ENCODE data around the gene ADAT2. TPM values are rescaled to one million over a fixed set of nuclear protein-coding genes. Genes with fewer than 3 reads are reported as not detected.
A peak's percentile ranks its signal among the peaks of the same experiment; 100 is the strongest.

ADAT2 gene
- total and polyA plus RNA-seq, 10 of the 15 experiments (the other 5 are each of a cell fraction or from before 2014, with no cell fraction given), result 7.8 to 38.6 (median 17.3) TPM

DNA sequence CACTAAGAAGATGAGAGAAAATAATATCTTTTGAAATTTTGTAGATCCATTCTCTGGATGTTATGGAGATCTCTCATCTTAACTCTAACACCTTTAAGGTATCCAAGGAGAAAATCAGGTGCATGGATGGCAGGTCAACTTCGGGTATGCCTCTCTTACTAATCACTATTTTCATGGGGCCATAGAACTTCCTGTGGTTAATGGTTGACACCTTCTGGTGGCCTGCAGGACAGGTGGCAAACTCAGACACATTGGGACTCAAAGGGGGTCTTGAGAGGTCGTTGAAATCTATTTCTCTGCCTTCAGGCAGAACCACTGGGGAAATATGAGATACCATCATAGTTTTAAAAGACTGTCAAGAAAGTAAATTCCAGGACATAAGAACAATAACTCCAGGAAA is 76.5 kb downstream of the ADAT2 start:
- no peaks in the 10 kb centered on the region for H4K20me1 ChIP-seq (ENCODE audit: control insufficient read depth, insufficient read depth)
- POLR2A ChIA-PET, result no interaction called here
- peaks cover 20% of the 10 kb centered on the region; the same call in 1 of the 2 replicates for H3K4me1 ChIP-seq (ENCODE audit: control insufficient read depth, insufficient read depth, low read length)
- SMC1A ChIA-PET (ENCODE audit: uncharacterized antibody, unreplicated experiment), result interaction anchor here (0.7 kb wide), 1 partner anchor 192 kb away, joined by 3 read pairs; no protein-coding TSS in a partner anchor
- CTCF ChIA-PET, result interaction anchor here (0.7 to 1.8 kb wide), 8 partner anchors 11 to 932 kb away, joined by 3 to 6 read pairs (median 4); no protein-coding TSS in a partner anchor
- H3K4me2 ChIP-seq (ENCODE audit: control insufficient read depth, insufficient read depth), result peak overlapping the region; percentile 44
- no TSS peak for BruUV-seq (replicated peaks)
- H3K9me3 ChIP-seq (replicated peaks; ENCODE audit: control insufficient read depth, insufficient read depth, low read length), result peaks cover 7% of the 10 kb centered on the region; the same call in 2 of the 3 replicates
- H3K36me3 ChIP-seq (ENCODE audit: control insufficient read depth in 2 of 2, insufficient read depth in 2 of 2, low read length in 1 of 2), result no peaks in the 10 kb centered on the region
- H3K27me3 ChIP-seq (replicated peaks in 1 of 2; ENCODE audit: control insufficient read depth in 2 of 2, insufficient read depth in 2 of 2, low read length in 1 of 2), result no peaks in the 10 kb centered on the region
- DNase-seq (ENCODE audit: low read depth, low spot score) (no peak), ATAC-seq (peak; percentile 68), FAIRE-seq (no peak)
- H2AFZ ChIP-seq (ENCODE audit: control insufficient read depth, low read depth, low read length), result no peak overlapping the region; the same call in 1 of the 2 replicates
- H3K4me3 ChIP-seq, result no peak overlapping the region
- 18% methylated on average over 2 of the region's 2 CpGs for WGBS (ENCODE audit: insufficient coverage, insufficient replicate concordance, low lambda C conversion rate, missing lambda C conversion rate)
- in situ Hi-C loops (cut with MboI), result no loop called here
- intact Hi-C loops (cut with micrococcal nuclease; ENCODE audit: unreplicated experiment), result no loop called here
- RAD21 ChIA-PET (ENCODE audit: unreplicated experiment), result interaction anchor here (0.7 to 1.2 kb wide), 3 partner anchors 28 to 899 kb away, joined by 3 read pairs; no protein-coding TSS in a partner anchor
- H3K79me2 ChIP-seq (ENCODE audit: control insufficient read depth, insufficient read depth, low read length), result no peaks in the 10 kb centered on the region
- no peak overlapping the region for H3K9ac ChIP-seq (ENCODE audit: control insufficient read depth, insufficient read depth, low read length)
- H3K27ac ChIP-seq (ENCODE audit: control insufficient read depth, insufficient read depth), result no peak overlapping the region
- TF ChIP-seq, protein P1, sequence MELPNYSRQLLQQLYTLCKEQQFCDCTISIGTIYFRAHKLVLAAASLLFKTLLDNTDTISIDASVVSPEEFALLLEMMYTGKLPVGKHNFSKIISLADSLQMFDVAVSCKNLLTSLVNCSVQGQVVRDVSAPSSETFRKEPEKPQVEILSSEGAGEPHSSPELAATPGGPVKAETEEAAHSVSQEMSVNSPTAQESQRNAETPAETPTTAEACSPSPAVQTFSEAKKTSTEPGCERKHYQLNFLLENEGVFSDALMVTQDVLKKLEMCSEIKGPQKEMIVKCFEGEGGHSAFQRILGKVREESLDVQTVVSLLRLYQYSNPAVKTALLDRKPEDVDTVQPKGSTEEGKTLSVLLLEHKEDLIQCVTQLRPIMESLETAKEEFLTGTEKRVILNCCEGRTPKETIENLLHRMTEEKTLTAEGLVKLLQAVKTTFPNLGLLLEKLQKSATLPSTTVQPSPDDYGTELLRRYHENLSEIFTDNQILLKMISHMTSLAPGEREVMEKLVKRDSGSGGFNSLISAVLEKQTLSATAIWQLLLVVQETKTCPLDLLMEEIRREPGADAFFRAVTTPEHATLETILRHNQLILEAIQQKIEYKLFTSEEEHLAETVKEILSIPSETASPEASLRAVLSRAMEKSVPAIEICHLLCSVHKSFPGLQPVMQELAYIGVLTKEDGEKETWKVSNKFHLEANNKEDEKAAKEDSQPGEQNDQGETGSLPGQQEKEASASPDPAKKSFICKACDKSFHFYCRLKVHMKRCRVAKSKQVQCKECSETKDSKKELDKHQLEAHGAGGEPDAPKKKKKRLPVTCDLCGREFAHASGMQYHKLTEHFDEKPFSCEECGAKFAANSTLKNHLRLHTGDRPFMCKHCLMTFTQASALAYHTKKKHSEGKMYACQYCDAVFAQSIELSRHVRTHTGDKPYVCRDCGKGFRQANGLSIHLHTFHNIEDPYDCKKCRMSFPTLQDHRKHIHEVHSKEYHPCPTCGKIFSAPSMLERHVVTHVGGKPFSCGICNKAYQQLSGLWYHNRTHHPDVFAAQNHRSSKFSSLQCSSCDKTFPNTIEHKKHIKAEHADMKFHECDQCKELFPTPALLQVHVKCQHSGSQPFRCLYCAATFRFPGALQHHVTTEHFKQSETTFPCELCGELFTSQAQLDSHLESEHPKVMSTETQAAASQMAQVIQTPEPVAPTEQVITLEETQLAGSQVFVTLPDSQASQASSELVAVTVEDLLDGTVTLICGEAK (IDR thresholded peaks at IDR 0.05; ENCODE audit: borderline replicate concordance), result no peak
- TF ChIP-seq SREBF2 (IDR thresholded peaks at IDR 0.05; ENCODE audit: low read length) (no peak), POLR2AphosphoS2 (IDR thresholded peaks at IDR 0.05; ENCODE audit: low read depth, low read length) (no peak), BCL3 (IDR thresholded peaks at IDR 0.05; ENCODE audit: borderline replicate concordance, insufficient read depth, low read depth, low read length, poor library complexity, severe bottlenecking) (no peak), POLR2A (IDR thresholded peaks at IDR 0.05; ENCODE audit: low read depth, low read length) (no peak), E4F1 (IDR thresholded peaks at IDR 0.05; ENCODE audit: borderline replicate concordance, partially characterized antibody) (no peak), RUNX3 (IDR thresholded peaks at IDR 0.05; ENCODE audit: low read length) (peak; percentile 75)
- TF ChIP-seq, protein P2, sequence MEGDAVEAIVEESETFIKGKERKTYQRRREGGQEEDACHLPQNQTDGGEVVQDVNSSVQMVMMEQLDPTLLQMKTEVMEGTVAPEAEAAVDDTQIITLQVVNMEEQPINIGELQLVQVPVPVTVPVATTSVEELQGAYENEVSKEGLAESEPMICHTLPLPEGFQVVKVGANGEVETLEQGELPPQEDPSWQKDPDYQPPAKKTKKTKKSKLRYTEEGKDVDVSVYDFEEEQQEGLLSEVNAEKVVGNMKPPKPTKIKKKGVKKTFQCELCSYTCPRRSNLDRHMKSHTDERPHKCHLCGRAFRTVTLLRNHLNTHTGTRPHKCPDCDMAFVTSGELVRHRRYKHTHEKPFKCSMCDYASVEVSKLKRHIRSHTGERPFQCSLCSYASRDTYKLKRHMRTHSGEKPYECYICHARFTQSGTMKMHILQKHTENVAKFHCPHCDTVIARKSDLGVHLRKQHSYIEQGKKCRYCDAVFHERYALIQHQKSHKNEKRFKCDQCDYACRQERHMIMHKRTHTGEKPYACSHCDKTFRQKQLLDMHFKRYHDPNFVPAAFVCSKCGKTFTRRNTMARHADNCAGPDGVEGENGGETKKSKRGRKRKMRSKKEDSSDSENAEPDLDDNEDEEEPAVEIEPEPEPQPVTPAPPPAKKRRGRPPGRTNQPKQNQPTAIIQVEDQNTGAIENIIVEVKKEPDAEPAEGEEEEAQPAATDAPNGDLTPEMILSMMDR (IDR thresholded peaks at IDR 0.05 in 2 of 3, conservative IDR thresholded peaks at IDR 0.05 in 1 of 3; ENCODE audit: control insufficient read depth in 2 of 3, extremely low read depth in 1 of 3, insufficient read depth in 1 of 3, low read depth in 3 of 3, low read length in 3 of 3), result peak in 2 of 3 experiments; percentile 11 to 21; a peak in 2 of 6 replicates

Measured in GM12878 (cell line).